ENCODE results near the gene FBXO44. TPM values are rescaled to one million over a fixed set of nuclear protein-coding genes. Genes with fewer than 3 reads are reported as not detected.

The FBXO44 gene
- total and polyA plus RNA-seq, 2 donors from 2014 or later: 22.5 to 66.6 TPM

DNA sequence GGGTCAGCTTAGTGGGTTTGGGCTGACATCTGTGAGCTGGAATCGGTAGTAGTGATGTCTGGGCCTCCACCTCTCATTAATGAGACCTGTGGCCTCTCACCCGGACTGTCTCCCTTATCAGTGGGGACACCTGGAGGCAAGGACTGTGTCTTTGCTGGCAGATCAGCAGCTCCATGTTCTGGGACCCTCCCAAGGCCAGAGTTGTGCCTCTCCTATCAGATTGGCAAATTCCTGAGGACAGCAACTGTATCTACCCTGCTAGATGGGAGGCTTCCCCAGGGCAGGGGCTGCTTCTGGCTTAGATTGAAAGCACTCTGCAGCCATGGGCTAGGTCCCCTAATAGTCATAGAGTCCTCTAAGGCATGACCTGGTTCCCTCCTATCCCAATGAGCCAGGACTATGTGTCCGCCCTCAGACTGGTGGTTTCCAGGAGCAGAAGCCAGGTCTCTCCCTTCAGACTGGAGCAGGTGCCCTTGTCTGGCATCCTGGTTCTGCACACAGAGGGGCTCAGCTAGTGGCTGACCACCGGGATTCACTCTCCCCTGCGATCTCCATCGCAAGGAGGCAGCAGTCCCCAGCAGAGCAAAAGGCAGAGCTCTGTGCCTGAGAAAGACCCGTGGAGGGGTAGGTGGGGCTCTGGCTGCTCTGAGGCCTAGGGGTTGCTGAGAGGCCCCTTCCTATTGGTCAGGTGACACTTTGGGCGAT is 42.7 kb downstream of the FBXO44 start:
- no peak for DNase-seq
- H3K36me3 ChIP-seq (ENCODE audit: control insufficient read depth in 2 of 3, insufficient read depth in 3 of 3, low read length in 3 of 3): no peaks in the 10 kb centered on the region
- peaks cover 0 to 2% (median 0%) of the 10 kb centered on the region in 3 donors for H3K9me3 ChIP-seq (ENCODE audit: control insufficient read depth in 2 of 3, insufficient read depth in 1 of 3, low read length in 3 of 3)
- TF ChIP-seq, protein P1, sequence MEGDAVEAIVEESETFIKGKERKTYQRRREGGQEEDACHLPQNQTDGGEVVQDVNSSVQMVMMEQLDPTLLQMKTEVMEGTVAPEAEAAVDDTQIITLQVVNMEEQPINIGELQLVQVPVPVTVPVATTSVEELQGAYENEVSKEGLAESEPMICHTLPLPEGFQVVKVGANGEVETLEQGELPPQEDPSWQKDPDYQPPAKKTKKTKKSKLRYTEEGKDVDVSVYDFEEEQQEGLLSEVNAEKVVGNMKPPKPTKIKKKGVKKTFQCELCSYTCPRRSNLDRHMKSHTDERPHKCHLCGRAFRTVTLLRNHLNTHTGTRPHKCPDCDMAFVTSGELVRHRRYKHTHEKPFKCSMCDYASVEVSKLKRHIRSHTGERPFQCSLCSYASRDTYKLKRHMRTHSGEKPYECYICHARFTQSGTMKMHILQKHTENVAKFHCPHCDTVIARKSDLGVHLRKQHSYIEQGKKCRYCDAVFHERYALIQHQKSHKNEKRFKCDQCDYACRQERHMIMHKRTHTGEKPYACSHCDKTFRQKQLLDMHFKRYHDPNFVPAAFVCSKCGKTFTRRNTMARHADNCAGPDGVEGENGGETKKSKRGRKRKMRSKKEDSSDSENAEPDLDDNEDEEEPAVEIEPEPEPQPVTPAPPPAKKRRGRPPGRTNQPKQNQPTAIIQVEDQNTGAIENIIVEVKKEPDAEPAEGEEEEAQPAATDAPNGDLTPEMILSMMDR (IDR thresholded peaks at IDR 0.05; ENCODE audit: borderline replicate concordance, extremely low read depth, insufficient read depth): no peak
- no peak for FAIRE-seq
- no peak overlapping the region for H3K27ac ChIP-seq (ENCODE audit: low read depth in 2 of 2, low read length in 2 of 2)
- peaks cover 0 to 6% (median 5%) of the 10 kb centered on the region in 3 donors for H3K4me1 ChIP-seq (ENCODE audit: control insufficient read depth in 2 of 3, insufficient read depth in 2 of 3, low read depth in 1 of 3, low read length in 3 of 3)
- H3K27me3 ChIP-seq (ENCODE audit: control insufficient read depth, insufficient read depth, low read length): peaks cover 7% of the 10 kb centered on the region
- intact Hi-C loops (cut with DNase I): no loop called here
- no peak overlapping the region for H3K4me3 ChIP-seq (ENCODE audit: low read length in 3 of 3)
- no peak overlapping the region for H3K9ac ChIP-seq (ENCODE audit: low read length in 3 of 3)

- TF ChIP-seq, protein P1 (IDR thresholded peaks at IDR 0.05; ENCODE audit: borderline replicate concordance, extremely low read depth, insufficient read depth): no peak
- peaks cover 7% of the 10 kb centered on the region for H3K27me3 ChIP-seq (ENCODE audit: control insufficient read depth, insufficient read depth, low read length)
- FAIRE-seq: no peak
- peaks cover 0 to 2% (median 0%) of the 10 kb centered on the region in 3 donors for H3K9me3 ChIP-seq (ENCODE audit: control insufficient read depth in 2 of 3, insufficient read depth in 1 of 3, low read length in 3 of 3)
- no peak overlapping the region for H3K9ac ChIP-seq (ENCODE audit: low read length in 3 of 3)
- no peak for DNase-seq
- H3K27ac ChIP-seq (ENCODE audit: low read depth in 2 of 2, low read length in 2 of 2): no peak overlapping the region
- no peak overlapping the region for H3K4me3 ChIP-seq (ENCODE audit: low read length in 3 of 3)
- no peaks in the 10 kb centered on the region for H3K36me3 ChIP-seq (ENCODE audit: control insufficient read depth in 2 of 3, insufficient read depth in 3 of 3, low read length in 3 of 3)
- intact Hi-C loops (cut with DNase I): no loop called here
- peaks cover 0 to 6% (median 5%) of the 10 kb centered on the region in 3 donors for H3K4me1 ChIP-seq (ENCODE audit: control insufficient read depth in 2 of 3, insufficient read depth in 2 of 3, low read depth in 1 of 3, low read length in 3 of 3)
Measured at GRCh38 chr1:11697893-11698210, 43.2 kb downstream of the FBXO44 start.

- Histone ChIP-seq H3K9ac (ENCODE audit: low read length in 3 of 3) (no peak overlapping the region), H3K36me3 (ENCODE audit: control insufficient read depth in 2 of 3, insufficient read depth in 3 of 3, low read length in 3 of 3) (no peaks in the 10 kb centered on the region), H3K4me3 (ENCODE audit: low read length in 3 of 3) (no peak overlapping the region), H3K9me3 (ENCODE audit: control insufficient read depth in 2 of 3, insufficient read depth in 1 of 3, low read length in 3 of 3) (peaks cover 0 to 2% (median 0%) of the 10 kb centered on the region in 3 donors), H3K27ac (ENCODE audit: low read depth in 2 of 2, low read length in 2 of 2) (no peak overlapping the region), H3K27me3 (ENCODE audit: control insufficient read depth, insufficient read depth, low read length) (peaks cover 5% of the 10 kb centered on the region), H3K4me1 (ENCODE audit: control insufficient read depth in 2 of 3, insufficient read depth in 2 of 3, low read depth in 1 of 3, low read length in 3 of 3) (peaks cover 0 to 6% (median 5%) of the 10 kb centered on the region in 3 donors)
- TF ChIP-seq, protein P1 (IDR thresholded peaks at IDR 0.05; ENCODE audit: borderline replicate concordance, extremely low read depth, insufficient read depth): no peak
- DNase-seq: peak in 1 of 5 donors; percentile 26
- intact Hi-C loops (cut with DNase I): no loop called here
- no peak for FAIRE-seq
Measured at GRCh38 chr1:11700601-11701467, 46.2 kb downstream of the FBXO44 start.
